WTC11 (cell line): ENCODE results near the gene C5orf15. TPM values are rescaled to one million over a fixed set of nuclear protein-coding genes. Genes with fewer than 3 reads are reported as not detected.

ENCODE experiments used
- ATAC-seq: fragments of 200-7000 bp; cut with Tn5 transposase; 2 replicates; pipeline ENCODE4 v1.10.0; 2021; ENCODE audit warnings: mild to moderate bottlenecking, moderate library complexity
- CTCF ChIA-PET: fragments of 300-600 bp; sonication (Branson Sonifier 250); formaldehyde crosslinking; loops from one replicate; lab custom pipeline; 2021; ENCODE audit warnings: antibody characterized with exemption; lab: Charles Lee
- POLR2A ChIA-PET: fragments of 350-600 bp; sonication (Branson Sonifier 250); formaldehyde crosslinking; loops from one replicate; lab custom pipeline; 2021; ENCODE audit warnings: antibody characterized with exemption; lab: Charles Lee
- DNase-seq: peaks from one replicate; pipeline ENCODE4 v3.0.0; 2021; ENCODE audit warnings: low spot score
- H3K27ac Mint-ChIP-seq: 2 replicates; pipeline ENCODE4 v1.8.0; 2021; ENCODE audit warnings: mixed read lengths
- H3K27me3 Mint-ChIP-seq: 2 replicates; pipeline ENCODE4 v1.8.0; 2021; ENCODE audit warnings: low read depth, mild to moderate bottlenecking, moderate library complexity, mixed read lengths
- H3K36me3 Mint-ChIP-seq: 2 replicates; pipeline ENCODE4 v1.8.0; 2021; ENCODE audit warnings: mixed read lengths
- H3K4me1 Mint-ChIP-seq: 2 replicates; pipeline ENCODE4 v1.8.0; 2022; ENCODE audit warnings: mixed read lengths
- H3K4me3 Mint-ChIP-seq: 2 replicates; pipeline ENCODE4 v1.8.0; 2021; ENCODE audit warnings: mild to moderate bottlenecking, moderate library complexity, mixed read lengths
- H3K9me3 Mint-ChIP-seq: 2 replicates; pipeline ENCODE4 v1.8.0; 2021; ENCODE audit warnings: mixed read lengths
- ATF1 ChIP-seq: sonication (generic); formaldehyde crosslinking; IDR thresholded peaks from 2 replicates; pipeline ENCODE4 v1.8.1; 2023; ENCODE audit warnings: mild to moderate bottlenecking, moderate library complexity, missing genetic modification reagents
- CDX4 ChIP-seq: fragments of 250-450 bp; sonication (Bioruptor Pico); IDR thresholded peaks from 2 replicates; pipeline ENCODE4 v1.9.0; 2021; ENCODE audit warnings: moderate library complexity, mild to moderate bottlenecking, inconsistent platforms, borderline replicate concordance
- CREB1 ChIP-seq: sonication (generic); formaldehyde crosslinking; IDR thresholded peaks from 2 replicates; pipeline ENCODE4 v1.8.0; 2023; ENCODE audit warnings: mild to moderate bottlenecking, missing genetic modification reagents
- E2F4 ChIP-seq: sonication (generic); formaldehyde crosslinking; IDR thresholded peaks from 2 replicates; pipeline ENCODE4 v1.8.1; 2022; ENCODE audit warnings: low read depth, mild to moderate bottlenecking, moderate library complexity, missing genetic modification reagents, borderline replicate concordance
- GABPB1 ChIP-seq: sonication (generic); formaldehyde crosslinking; IDR thresholded peaks from 2 replicates; pipeline ENCODE4 v1.8.1; 2023; ENCODE audit warnings: mild to moderate bottlenecking, missing genetic modification reagents
- GTF2I ChIP-seq: fragments of 250-450 bp; sonication (Bioruptor Pico); conservative IDR thresholded peaks from 2 replicates; pipeline ENCODE4 v1.4.0; 2021; ENCODE audit warnings: mild to moderate bottlenecking
- JUN ChIP-seq: sonication (generic); formaldehyde crosslinking; IDR thresholded peaks from 2 replicates; pipeline ENCODE4 v1.8.0; 2023; ENCODE audit warnings: mild to moderate bottlenecking, missing genetic modification reagents
- KAT7 ChIP-seq: sonication (generic); formaldehyde crosslinking; IDR thresholded peaks from 2 replicates; pipeline ENCODE4 v1.8.1; 2023; ENCODE audit warnings: missing genetic modification reagents, mild to moderate bottlenecking, borderline replicate concordance
- NR3C1 ChIP-seq: sonication (generic); formaldehyde crosslinking; conservative IDR thresholded peaks from 2 replicates; pipeline ENCODE4 v1.8.1; 2023; ENCODE audit warnings: low read depth, mild to moderate bottlenecking, missing genetic modification reagents
- RORB ChIP-seq: fragments of 250-450 bp; sonication (Bioruptor Pico); IDR thresholded peaks from 2 replicates; pipeline ENCODE4 v1.9.0; 2021; ENCODE audit warnings: mild to moderate bottlenecking
- TEAD1 ChIP-seq: sonication (generic); formaldehyde crosslinking; IDR thresholded peaks from 2 replicates; pipeline ENCODE4 v1.8.0; 2022; ENCODE audit warnings: mild to moderate bottlenecking, missing genetic modification reagents
- ZNF121 ChIP-seq: sonication (generic); formaldehyde crosslinking; IDR thresholded peaks from 2 replicates; pipeline ENCODE4 v1.8.0; 2023; ENCODE audit warnings: missing genetic modification reagents
- ZNF138 ChIP-seq: sonication (generic); formaldehyde crosslinking; conservative IDR thresholded peaks from 2 replicates; pipeline ENCODE4 v1.8.1; 2022; ENCODE audit warnings: mild to moderate bottlenecking, moderate library complexity, missing genetic modification reagents
- ZNF263 ChIP-seq: sonication (generic); formaldehyde crosslinking; IDR thresholded peaks from 2 replicates; pipeline ENCODE4 v1.8.1; 2022; ENCODE audit warnings: low read depth, mild to moderate bottlenecking, moderate library complexity, missing genetic modification reagents
- total RNA-seq: library from RNA; stranded (reverse); gene quantifications from 3 replicates; pipeline ENCODE4 v1.2.3, GENCODE V29; 2021
- TF ChIP-seq, protein P1 (sequence below): fragments of 200-600 bp; IDR thresholded peaks from 2 replicates; pipeline ENCODE4 v1.8.0; 2022; ENCODE audit warnings: antibody characterized with exemption
- TF ChIP-seq, protein P2 (sequence below): fragments of 250-450 bp; sonication (Bioruptor Pico); IDR thresholded peaks from 2 replicates; pipeline ENCODE4 v1.8.0; 2021; ENCODE audit warnings: mild to moderate bottlenecking
- TF ChIP-seq, protein P3 (sequence below): sonication (generic); formaldehyde crosslinking; IDR thresholded peaks from 2 replicates; pipeline ENCODE4 v1.8.1; 2022; ENCODE audit warnings: missing genetic modification reagents, borderline replicate concordance
- TF ChIP-seq, protein P4 (sequence below): fragments of 250-450 bp; sonication (Bioruptor Pico); conservative IDR thresholded peaks from 2 replicates; pipeline ENCODE4 v1.9.0; 2021; ENCODE audit warnings: mild to moderate bottlenecking
- TF ChIP-seq, protein P5 (sequence below): sonication (generic); formaldehyde crosslinking; IDR thresholded peaks from 2 replicates; pipeline ENCODE4 v1.8.0; 2022; ENCODE audit warnings: missing genetic modification reagents
- TF ChIP-seq, protein P6 (sequence below): sonication (generic); formaldehyde crosslinking; IDR thresholded peaks from 2 replicates; pipeline ENCODE4 v1.8.1; 2023; ENCODE audit warnings: mild to moderate bottlenecking, missing genetic modification reagents

Gene C5orf15
- total RNA-seq, 1 experiment from 2014 or later, result 32.7 TPM

DNA sequence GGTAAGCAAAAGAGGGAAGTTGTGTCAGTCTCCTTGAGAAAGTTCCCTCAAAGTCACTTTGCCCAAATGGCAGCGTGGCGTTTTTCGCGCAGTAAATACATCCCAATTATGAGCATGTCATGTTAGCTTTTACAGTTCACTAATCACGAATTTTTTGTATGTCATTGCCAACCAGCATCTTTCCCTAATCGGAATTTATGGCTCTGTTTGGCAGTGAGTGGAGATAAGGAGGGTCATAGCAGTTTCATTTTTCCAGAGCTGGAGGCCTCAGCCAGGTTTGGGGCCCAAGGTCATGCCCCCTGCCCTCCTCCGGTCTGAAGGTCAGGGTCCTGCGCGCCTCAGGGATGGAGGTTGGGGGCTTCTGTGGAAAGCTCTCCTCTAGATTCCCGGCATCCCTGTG is 50.1 kb downstream of the C5orf15 start:
- no peaks in the 10 kb centered on the region for H3K36me3 Mint-ChIP-seq
- ATAC-seq (no peak), DNase-seq (no peak)
- ChIA-PET POLR2A (no interaction called here), CTCF (no interaction called here)
- no peak overlapping the region for H3K27ac Mint-ChIP-seq
- no peak overlapping the region for H3K4me3 Mint-ChIP-seq
- peaks cover 5% of the 10 kb centered on the region; the same call in 1 of the 2 replicates for H3K9me3 Mint-ChIP-seq
- H3K27me3 Mint-ChIP-seq, result no peaks in the 10 kb centered on the region
- H3K4me1 Mint-ChIP-seq, result peaks cover 6% of the 10 kb centered on the region
- TF ChIP-seq ATF1 (CRISPR knock-in tag) (no peak), NR3C1 (no peak), ZNF263 (CRISPR knock-in tag) (no peak), CDX4 (CRISPR knock-in tag) (no peak), RORB (CRISPR knock-in tag) (no peak), JUN (no peak)
- TF ChIP-seq, protein P1, sequence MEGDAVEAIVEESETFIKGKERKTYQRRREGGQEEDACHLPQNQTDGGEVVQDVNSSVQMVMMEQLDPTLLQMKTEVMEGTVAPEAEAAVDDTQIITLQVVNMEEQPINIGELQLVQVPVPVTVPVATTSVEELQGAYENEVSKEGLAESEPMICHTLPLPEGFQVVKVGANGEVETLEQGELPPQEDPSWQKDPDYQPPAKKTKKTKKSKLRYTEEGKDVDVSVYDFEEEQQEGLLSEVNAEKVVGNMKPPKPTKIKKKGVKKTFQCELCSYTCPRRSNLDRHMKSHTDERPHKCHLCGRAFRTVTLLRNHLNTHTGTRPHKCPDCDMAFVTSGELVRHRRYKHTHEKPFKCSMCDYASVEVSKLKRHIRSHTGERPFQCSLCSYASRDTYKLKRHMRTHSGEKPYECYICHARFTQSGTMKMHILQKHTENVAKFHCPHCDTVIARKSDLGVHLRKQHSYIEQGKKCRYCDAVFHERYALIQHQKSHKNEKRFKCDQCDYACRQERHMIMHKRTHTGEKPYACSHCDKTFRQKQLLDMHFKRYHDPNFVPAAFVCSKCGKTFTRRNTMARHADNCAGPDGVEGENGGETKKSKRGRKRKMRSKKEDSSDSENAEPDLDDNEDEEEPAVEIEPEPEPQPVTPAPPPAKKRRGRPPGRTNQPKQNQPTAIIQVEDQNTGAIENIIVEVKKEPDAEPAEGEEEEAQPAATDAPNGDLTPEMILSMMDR, result no peak
- TF ChIP-seq, protein P2, sequence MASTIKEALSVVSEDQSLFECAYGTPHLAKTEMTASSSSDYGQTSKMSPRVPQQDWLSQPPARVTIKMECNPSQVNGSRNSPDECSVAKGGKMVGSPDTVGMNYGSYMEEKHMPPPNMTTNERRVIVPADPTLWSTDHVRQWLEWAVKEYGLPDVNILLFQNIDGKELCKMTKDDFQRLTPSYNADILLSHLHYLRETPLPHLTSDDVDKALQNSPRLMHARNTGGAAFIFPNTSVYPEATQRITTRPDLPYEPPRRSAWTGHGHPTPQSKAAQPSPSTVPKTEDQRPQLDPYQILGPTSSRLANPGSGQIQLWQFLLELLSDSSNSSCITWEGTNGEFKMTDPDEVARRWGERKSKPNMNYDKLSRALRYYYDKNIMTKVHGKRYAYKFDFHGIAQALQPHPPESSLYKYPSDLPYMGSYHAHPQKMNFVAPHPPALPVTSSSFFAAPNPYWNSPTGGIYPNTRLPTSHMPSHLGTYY (CRISPR knock-in tag), result no peak
- TF ChIP-seq, protein P3, sequence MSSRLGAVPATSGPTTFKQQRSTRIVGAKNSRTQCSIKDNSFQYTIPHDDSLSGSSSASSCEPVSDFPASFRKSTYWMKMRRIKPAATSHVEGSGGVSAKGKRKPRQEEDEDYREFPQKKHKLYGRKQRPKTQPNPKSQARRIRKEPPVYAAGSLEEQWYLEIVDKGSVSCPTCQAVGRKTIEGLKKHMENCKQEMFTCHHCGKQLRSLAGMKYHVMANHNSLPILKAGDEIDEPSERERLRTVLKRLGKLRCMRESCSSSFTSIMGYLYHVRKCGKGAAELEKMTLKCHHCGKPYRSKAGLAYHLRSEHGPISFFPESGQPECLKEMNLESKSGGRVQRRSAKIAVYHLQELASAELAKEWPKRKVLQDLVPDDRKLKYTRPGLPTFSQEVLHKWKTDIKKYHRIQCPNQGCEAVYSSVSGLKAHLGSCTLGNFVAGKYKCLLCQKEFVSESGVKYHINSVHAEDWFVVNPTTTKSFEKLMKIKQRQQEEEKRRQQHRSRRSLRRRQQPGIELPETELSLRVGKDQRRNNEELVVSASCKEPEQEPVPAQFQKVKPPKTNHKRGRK (CRISPR knock-in tag), result no peak
- TF ChIP-seq, all 79 proteins: peak for 0

GRCh38 chr5:133917785-133918184 is 50.6 kb downstream of the C5orf15 start:
- no peak for DNase-seq
- Mint-ChIP-seq H3K4me3 (no peak overlapping the region), H3K36me3 (no peaks in the 10 kb centered on the region), H3K27ac (no peak overlapping the region), H3K9me3 (peaks cover 5% of the 10 kb centered on the region; the same call in 1 of the 2 replicates), H3K4me1 (peaks cover 6% of the 10 kb centered on the region), H3K27me3 (no peaks in the 10 kb centered on the region)
- ChIA-PET POLR2A (no interaction called here), CTCF (no interaction called here)
- no peak for ATAC-seq
- TF ChIP-seq, protein P4, sequence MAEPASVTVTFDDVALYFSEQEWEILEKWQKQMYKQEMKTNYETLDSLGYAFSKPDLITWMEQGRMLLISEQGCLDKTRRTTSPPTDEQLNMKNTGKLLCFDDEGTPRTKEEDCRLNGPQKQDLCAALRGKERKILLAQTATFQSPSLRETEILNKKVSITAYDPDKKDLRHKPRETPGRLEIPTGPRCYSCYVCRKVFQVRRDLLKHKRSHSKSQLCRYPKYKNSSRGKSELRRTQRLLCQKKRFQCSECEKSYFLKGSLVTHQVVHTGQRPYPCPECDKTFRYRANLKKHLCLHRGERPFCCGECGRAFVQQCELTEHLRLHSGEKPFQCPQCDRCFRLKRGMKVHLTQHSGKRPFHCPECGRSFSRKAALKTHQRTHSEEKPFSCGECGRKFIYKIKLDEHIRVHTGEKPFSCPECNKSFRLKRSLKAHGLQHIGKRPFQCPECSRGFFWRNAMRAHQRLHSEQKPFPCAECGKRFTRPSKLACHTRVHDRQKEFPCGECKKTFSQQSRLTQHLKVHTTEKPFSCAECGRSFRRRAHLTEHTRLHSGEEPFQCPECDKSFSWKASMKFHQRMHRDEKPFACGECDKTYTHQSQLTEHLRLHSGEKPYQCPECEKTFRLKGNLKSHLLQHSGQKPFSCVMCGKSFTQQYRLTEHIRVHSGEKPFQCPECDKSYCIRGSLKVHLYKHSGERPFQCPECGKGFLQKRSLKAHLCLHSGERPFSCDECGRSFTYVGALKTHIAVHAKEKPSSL (CRISPR knock-in tag), result no peak
- no peak for TF ChIP-seq KAT7
- no peak for TF ChIP-seq TEAD1 (CRISPR knock-in tag)
- no peak for TF ChIP-seq E2F4 (CRISPR knock-in tag)
- no peak for TF ChIP-seq ZNF121 (CRISPR knock-in tag)
- no peak for TF ChIP-seq GTF2I (CRISPR knock-in tag)
- TF ChIP-seq CREB1 (CRISPR knock-in tag), result no peak
- TF ChIP-seq, protein P5, sequence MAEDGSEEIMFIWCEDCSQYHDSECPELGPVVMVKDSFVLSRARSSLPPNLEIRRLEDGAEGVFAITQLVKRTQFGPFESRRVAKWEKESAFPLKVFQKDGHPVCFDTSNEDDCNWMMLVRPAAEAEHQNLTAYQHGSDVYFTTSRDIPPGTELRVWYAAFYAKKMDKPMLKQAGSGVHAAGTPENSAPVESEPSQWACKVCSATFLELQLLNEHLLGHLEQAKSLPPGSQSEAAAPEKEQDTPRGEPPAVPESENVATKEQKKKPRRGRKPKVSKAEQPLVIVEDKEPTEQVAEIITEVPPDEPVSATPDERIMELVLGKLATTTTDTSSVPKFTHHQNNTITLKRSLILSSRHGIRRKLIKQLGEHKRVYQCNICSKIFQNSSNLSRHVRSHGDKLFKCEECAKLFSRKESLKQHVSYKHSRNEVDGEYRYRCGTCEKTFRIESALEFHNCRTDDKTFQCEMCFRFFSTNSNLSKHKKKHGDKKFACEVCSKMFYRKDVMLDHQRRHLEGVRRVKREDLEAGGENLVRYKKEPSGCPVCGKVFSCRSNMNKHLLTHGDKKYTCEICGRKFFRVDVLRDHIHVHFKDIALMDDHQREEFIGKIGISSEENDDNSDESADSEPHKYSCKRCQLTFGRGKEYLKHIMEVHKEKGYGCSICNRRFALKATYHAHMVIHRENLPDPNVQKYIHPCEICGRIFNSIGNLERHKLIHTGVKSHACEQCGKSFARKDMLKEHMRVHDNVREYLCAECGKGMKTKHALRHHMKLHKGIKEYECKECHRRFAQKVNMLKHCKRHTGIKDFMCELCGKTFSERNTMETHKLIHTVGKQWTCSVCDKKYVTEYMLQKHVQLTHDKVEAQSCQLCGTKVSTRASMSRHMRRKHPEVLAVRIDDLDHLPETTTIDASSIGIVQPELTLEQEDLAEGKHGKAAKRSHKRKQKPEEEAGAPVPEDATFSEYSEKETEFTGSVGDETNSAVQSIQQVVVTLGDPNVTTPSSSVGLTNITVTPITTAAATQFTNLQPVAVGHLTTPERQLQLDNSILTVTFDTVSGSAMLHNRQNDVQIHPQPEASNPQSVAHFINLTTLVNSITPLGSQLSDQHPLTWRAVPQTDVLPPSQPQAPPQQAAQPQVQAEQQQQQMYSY (CRISPR knock-in tag), result no peak
- TF ChIP-seq GABPB1 (CRISPR knock-in tag), result no peak
- no peak for TF ChIP-seq RORB (CRISPR knock-in tag)
- no peak for TF ChIP-seq CDX4 (CRISPR knock-in tag)
- no peak for TF ChIP-seq ATF1 (CRISPR knock-in tag)
- no peak for TF ChIP-seq ZNF138 (CRISPR knock-in tag)
- TF ChIP-seq, protein P6, sequence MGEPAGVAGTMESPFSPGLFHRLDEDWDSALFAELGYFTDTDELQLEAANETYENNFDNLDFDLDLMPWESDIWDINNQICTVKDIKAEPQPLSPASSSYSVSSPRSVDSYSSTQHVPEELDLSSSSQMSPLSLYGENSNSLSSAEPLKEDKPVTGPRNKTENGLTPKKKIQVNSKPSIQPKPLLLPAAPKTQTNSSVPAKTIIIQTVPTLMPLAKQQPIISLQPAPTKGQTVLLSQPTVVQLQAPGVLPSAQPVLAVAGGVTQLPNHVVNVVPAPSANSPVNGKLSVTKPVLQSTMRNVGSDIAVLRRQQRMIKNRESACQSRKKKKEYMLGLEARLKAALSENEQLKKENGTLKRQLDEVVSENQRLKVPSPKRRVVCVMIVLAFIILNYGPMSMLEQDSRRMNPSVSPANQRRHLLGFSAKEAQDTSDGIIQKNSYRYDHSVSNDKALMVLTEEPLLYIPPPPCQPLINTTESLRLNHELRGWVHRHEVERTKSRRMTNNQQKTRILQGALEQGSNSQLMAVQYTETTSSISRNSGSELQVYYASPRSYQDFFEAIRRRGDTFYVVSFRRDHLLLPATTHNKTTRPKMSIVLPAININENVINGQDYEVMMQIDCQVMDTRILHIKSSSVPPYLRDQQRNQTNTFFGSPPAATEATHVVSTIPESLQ, result no peak
